ENCODE data around the gene RIMS1. TPM values are rescaled to one million over a fixed set of nuclear protein-coding genes. Genes with fewer than 3 reads are reported as not detected.

Gene RIMS1
- total and polyA plus RNA-seq, 2 experiments from 2014 or later = 0.29 to 0.92 TPM

DNA sequence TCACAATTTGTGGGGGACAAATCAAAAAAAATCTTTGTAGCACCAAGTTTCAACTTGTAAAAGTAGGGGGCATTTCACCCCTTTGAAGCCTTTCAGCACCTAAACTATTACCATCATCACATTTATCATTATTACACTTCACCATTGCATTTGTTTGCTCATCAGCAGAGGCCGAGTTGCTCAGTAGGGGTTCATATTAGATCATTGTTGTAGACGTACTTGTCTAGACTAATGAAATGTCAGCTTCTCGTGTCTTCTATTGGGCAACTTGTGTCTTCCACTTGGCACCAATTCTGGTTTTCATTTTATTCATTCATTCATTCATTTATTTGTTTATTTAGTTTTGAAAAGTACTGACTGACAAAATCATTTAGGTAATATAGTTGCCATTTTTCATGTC lies 397.2 kb downstream of the RIMS1 start:
- H3K4me1 ChIP-seq (ENCODE audit: low read depth) = no peaks in the 10 kb centered on the region
- H3K27me3 ChIP-seq = no peaks in the 10 kb centered on the region
- H3K27ac ChIP-seq = no peak overlapping the region
- no peak for DNase-seq (ENCODE audit: low read depth in 1 of 2, low spot score in 1 of 2)
- TF ChIP-seq, protein P1, sequence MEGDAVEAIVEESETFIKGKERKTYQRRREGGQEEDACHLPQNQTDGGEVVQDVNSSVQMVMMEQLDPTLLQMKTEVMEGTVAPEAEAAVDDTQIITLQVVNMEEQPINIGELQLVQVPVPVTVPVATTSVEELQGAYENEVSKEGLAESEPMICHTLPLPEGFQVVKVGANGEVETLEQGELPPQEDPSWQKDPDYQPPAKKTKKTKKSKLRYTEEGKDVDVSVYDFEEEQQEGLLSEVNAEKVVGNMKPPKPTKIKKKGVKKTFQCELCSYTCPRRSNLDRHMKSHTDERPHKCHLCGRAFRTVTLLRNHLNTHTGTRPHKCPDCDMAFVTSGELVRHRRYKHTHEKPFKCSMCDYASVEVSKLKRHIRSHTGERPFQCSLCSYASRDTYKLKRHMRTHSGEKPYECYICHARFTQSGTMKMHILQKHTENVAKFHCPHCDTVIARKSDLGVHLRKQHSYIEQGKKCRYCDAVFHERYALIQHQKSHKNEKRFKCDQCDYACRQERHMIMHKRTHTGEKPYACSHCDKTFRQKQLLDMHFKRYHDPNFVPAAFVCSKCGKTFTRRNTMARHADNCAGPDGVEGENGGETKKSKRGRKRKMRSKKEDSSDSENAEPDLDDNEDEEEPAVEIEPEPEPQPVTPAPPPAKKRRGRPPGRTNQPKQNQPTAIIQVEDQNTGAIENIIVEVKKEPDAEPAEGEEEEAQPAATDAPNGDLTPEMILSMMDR (IDR thresholded peaks at IDR 0.05; ENCODE audit: low read depth, low read length) = no peak
- no peaks in the 10 kb centered on the region for H3K9me3 ChIP-seq (ENCODE audit: low read depth)
- no peak overlapping the region for H3K4me3 ChIP-seq
- no peaks in the 10 kb centered on the region for H3K36me3 ChIP-seq

DNA sequence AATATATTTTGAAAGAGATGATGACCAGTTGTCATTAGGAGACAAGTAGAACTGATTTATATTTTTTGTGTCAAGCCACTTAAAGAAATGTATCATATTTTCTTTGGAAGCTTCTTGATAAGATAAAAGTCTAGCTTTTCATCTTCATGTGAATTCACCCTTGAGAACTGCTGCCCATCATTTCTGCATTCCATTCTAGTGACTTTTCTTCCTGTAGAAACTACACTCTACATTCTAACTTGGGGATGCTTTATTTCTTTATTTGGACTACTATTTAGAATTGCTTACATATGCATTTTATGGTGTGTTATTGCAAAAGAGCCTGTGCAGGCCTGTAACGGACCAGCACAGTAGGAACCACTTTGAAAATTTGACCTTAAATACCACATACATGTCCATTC lies 400.6 kb downstream of the RIMS1 start:
- DNase-seq (ENCODE audit: low read depth in 1 of 2, low spot score in 1 of 2) = peak in 1 of 2 donors; percentile 69
- no peaks in the 10 kb centered on the region for H3K9me3 ChIP-seq (ENCODE audit: low read depth)

DNA sequence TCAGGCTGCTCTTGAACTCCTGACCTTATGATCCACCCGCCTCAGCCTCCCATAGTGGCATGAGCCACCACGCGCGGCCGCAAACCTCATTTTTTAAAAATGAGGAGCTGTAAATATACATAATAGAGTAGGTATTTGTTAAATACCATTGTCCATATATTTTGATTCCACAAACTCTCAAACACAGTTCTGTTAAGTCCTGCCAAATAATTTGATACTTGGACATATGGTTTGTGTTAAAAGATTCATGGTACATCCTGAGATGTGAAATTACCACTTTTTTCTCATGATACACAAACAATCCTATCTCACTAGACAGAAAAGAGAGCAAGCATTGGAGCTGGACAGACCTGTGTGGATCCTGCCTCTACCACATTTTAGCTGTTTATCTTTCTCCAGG lies 401.5 kb downstream of the RIMS1 start:
- TF ChIP-seq, protein P1 (IDR thresholded peaks at IDR 0.05; ENCODE audit: low read depth, low read length) = no peak
- DNase-seq (ENCODE audit: low read depth in 1 of 2, low spot score in 1 of 2) = no peak
- Histone ChIP-seq H3K4me3 (no peak overlapping the region), H3K27ac (no peak overlapping the region), H3K9me3 (ENCODE audit: low read depth) (no peaks in the 10 kb centered on the region), H3K36me3 (no peaks in the 10 kb centered on the region), H3K27me3 (no peaks in the 10 kb centered on the region), H3K4me1 (ENCODE audit: low read depth) (no peaks in the 10 kb centered on the region)

More for the DNA sequence above, 400.6 kb downstream of the RIMS1 start:
- Histone ChIP-seq H3K27ac (no peak overlapping the region), H3K27me3 (no peaks in the 10 kb centered on the region), H3K36me3 (no peaks in the 10 kb centered on the region), H3K4me1 (ENCODE audit: low read depth) (no peaks in the 10 kb centered on the region), H3K4me3 (no peak overlapping the region)
- TF ChIP-seq, protein P1 (IDR thresholded peaks at IDR 0.05; ENCODE audit: low read depth, low read length) = no peak

DNA sequence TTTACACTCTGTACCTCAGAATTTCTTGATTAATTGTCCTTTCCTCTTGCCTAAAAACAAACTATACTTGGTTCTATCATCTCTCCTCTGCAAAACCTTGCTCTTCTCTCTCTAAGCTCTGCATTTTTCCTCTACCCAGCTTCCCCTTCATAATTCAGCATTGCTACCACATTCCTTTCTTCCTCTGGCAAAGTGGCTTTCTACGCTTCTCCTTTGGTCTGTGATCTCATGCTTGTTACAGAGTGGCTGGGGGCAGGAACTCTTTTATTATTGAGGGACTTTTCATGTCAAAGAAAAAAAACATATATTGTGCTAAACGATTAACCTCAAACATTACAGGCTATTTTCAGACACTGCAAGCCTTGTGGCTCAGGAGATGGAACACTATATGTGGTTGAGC lies 402.2 kb downstream of the RIMS1 start:
- H3K36me3 ChIP-seq = no peaks in the 10 kb centered on the region
- H3K27ac ChIP-seq = no peak overlapping the region
- H3K27me3 ChIP-seq = no peaks in the 10 kb centered on the region
- TF ChIP-seq, protein P1 (IDR thresholded peaks at IDR 0.05; ENCODE audit: low read depth, low read length) = no peak
- H3K4me1 ChIP-seq (ENCODE audit: low read depth) = no peaks in the 10 kb centered on the region
- peak in 1 of 2 donors; percentile 24 for DNase-seq (ENCODE audit: low read depth in 1 of 2, low spot score in 1 of 2)
- no peak overlapping the region for H3K4me3 ChIP-seq
- H3K9me3 ChIP-seq (ENCODE audit: low read depth) = no peaks in the 10 kb centered on the region

DNA sequence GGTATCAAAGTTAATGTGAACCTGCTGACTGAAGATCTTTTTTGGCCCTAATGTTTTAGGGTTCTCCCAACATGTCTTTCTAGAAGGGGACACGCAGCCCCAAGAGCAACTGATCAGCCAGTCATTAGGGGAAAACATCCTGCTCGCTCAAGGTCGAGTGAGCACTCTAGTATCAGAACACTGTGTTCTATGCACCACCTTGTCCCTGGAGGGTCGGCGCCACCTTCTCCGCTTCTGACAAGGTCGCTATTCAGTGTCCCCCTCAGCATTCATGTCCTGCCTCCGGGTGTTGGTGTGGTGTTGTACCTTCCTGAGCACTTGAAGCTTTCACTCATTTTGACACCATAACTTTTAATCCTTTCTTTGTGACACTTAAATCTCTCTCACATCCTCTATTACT lies 404.3 kb downstream of the RIMS1 start:
- TF ChIP-seq, protein P1 (IDR thresholded peaks at IDR 0.05; ENCODE audit: low read depth, low read length) = no peak
- no peaks in the 10 kb centered on the region for H3K4me1 ChIP-seq (ENCODE audit: low read depth)
- H3K27me3 ChIP-seq = no peaks in the 10 kb centered on the region
- no peak for DNase-seq (ENCODE audit: low read depth in 1 of 2, low spot score in 1 of 2)
- H3K27ac ChIP-seq = no peak overlapping the region
- H3K36me3 ChIP-seq = no peaks in the 10 kb centered on the region
- no peak overlapping the region for H3K4me3 ChIP-seq
- H3K9me3 ChIP-seq (ENCODE audit: low read depth) = no peaks in the 10 kb centered on the region

DNA sequence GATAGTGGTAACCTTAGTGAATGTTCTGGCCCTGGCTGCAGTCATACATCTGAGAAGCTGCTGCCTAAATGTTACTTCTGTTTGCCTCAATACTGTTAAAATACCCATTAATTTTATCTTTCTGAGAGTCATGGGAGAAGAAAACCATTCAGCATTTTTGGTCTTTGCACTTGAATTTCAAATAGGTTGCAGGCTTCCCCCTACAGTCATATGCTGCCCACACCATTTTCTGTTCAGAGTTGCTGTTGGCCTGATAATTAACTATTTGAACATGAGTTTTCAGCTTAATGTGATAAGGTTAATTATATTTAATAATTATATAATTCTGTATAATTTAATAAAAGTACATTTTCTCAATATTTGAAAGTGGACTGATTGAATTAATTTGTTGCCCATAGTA lies 410.0 kb downstream of the RIMS1 start:
- Histone ChIP-seq H3K9me3 (ENCODE audit: low read depth) (no peaks in the 10 kb centered on the region), H3K27ac (no peak overlapping the region), H3K27me3 (no peaks in the 10 kb centered on the region), H3K4me3 (no peak overlapping the region), H3K36me3 (no peaks in the 10 kb centered on the region), H3K4me1 (ENCODE audit: low read depth) (peaks cover 3% of the 10 kb centered on the region)
- DNase-seq (ENCODE audit: low read depth in 1 of 2, low spot score in 1 of 2) = no peak
- TF ChIP-seq, protein P1 (IDR thresholded peaks at IDR 0.05; ENCODE audit: low read depth, low read length) = no peak
